DOHH2 (cell line): Measurements from ENCODE around the gene TTC3.

ENCODE experiments used
- EZH2phosphoT487 ChIP-seq: fragments of 200-600 bp; sonication (generic); IDR thresholded peaks from 2 replicates; pipeline ENCODE4 v1.6.1; 2017; ENCODE audit warnings: borderline replicate concordance, mild to moderate bottlenecking, antibody characterized with exemption, low read length, moderate library complexity, mixed read lengths
- TF ChIP-seq, protein P1 (sequence below): fragments of 200-600 bp; sonication (generic); IDR thresholded peaks from one replicate; pipeline ENCODE4 v1.5.1; 2014; ENCODE audit warnings: antibody characterized with exemption, mild to moderate bottlenecking, low read depth, low read length; ENCODE audit not compliant: poor library complexity, severe bottlenecking

DNA sequence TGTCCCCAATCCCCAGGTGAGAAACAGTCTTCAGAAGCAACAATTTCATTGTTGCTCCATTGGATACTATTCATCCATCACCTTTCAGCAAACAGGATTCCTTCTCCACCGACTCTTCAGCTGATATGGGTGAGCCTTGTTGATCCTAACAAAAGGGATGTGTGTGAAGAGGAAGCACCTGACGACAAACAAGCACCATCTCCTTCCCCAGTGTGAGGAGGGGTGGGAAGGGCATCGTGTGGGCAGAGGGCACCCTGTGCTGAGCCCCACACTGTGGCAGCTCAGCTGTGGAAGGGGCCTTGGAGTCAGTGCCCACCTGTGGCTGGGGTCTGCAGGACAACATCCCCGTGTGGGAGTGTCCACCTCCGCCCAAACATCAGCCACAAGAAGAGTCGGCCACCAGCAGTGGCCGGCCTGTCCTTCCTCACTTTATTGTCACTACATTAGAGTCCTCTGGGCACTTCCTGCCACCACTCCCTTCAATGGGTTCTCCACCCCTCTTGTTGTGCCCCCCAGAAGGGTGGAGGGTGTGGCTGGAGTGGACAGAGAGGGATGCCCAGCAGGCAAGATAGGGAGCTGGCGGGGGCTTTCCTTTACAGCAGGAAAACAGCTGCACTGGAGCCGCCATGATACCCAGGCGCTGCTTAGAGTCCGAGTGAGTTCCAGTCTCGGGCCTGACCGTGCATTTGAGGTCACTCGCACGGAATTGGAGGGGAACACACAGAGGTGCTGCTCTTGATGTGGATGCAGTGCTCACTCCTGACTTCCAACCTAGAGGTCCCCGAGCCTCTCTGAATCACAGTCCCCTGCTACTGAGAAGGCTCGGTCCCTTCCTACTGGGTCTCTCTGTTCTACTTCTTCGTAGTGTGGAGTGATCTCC is 153.2 kb downstream of the TTC3 start:
- TF ChIP-seq, protein P1, sequence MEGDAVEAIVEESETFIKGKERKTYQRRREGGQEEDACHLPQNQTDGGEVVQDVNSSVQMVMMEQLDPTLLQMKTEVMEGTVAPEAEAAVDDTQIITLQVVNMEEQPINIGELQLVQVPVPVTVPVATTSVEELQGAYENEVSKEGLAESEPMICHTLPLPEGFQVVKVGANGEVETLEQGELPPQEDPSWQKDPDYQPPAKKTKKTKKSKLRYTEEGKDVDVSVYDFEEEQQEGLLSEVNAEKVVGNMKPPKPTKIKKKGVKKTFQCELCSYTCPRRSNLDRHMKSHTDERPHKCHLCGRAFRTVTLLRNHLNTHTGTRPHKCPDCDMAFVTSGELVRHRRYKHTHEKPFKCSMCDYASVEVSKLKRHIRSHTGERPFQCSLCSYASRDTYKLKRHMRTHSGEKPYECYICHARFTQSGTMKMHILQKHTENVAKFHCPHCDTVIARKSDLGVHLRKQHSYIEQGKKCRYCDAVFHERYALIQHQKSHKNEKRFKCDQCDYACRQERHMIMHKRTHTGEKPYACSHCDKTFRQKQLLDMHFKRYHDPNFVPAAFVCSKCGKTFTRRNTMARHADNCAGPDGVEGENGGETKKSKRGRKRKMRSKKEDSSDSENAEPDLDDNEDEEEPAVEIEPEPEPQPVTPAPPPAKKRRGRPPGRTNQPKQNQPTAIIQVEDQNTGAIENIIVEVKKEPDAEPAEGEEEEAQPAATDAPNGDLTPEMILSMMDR = no peak
- TF ChIP-seq EZH2phosphoT487 = no peak
